BLaER1 treated with 17β-estradiol and CSF1 and Interleukin-3, amounts not matched to agents 10 nM and 100 nM (cell line): ENCODE results near the gene PICALM.
"Not testable (repeated sequence)": the region's sequence is repeated elsewhere in the genome, so short reads cannot be mapped to it uniquely, and the experiment has no call there.

Source experiments
- H3K27ac ChIP-seq, 11 experiments: shearing (Covaris generic); formaldehyde crosslinking; 2 replicates each; pipeline ENCODE4 v1.8.1; 2022
- H3K27me3 ChIP-seq, 11 experiments: shearing (Covaris generic); formaldehyde crosslinking; 2 replicates each; pipeline ENCODE4 v1.8.1; 2022
- H3K36me3 ChIP-seq, 11 experiments: shearing (Covaris generic); formaldehyde crosslinking; 2 replicates each; pipeline ENCODE4 v1.8.1; 2022
- H3K4me1 ChIP-seq, 10 experiments: shearing (Covaris generic); formaldehyde crosslinking; 2 replicates each; pipeline ENCODE4 v1.8.1; 2022
- H3K4me2 ChIP-seq, 11 experiments: shearing (Covaris generic); formaldehyde crosslinking; 2 replicates each; pipeline ENCODE4 v1.8.1; 2022
- H3K4me3 ChIP-seq, 10 experiments: shearing (Covaris generic); formaldehyde crosslinking; 2 replicates each; pipeline ENCODE4 v1.8.1; 2022
- H3K9ac ChIP-seq, 11 experiments: shearing (Covaris generic); formaldehyde crosslinking; 2 replicates each; pipeline ENCODE4 v1.8.1; 2022
- H3K9me3 ChIP-seq, 11 experiments: shearing (Covaris generic); formaldehyde crosslinking; replicated peaks in 1 of 11; 2 replicates each; pipeline ENCODE4 v1.8.1; 2022
- H4K20me1 ChIP-seq, 11 experiments: shearing (Covaris generic); formaldehyde crosslinking; 2 replicates each; pipeline ENCODE4 v1.8.1; 2022
- Cebpa-rat ChIP-seq, 11 experiments: shearing (Covaris generic); IDR thresholded peaks; 2 replicates each; pipeline ENCODE4 v1.8.1; 2022

The PICALM gene

DNA sequence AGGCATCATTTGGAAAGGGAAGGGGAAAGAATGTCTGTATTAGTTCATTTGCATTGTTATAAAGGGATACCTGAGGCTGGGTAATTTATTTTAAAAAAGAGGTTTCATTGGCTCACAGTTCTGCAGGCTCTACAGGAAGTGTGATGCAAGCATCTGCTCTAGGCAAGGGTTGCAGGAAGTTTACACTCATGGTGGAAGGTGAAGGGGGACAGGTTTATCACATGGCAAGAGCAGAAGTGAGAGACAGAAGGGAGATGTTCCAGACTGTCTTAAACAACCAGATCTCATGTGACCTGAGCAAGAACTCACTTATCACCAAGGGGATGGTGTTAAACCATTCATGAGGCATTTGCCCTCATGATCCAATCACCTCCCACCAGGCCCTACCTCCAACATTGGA is 123.1 kb downstream of the PICALM start:
- Histone ChIP-seq H3K4me3 (no peak overlapping the region), H3K36me3 (peaks cover 12 to 42% (median 23%) of the 10 kb centered on the region in 11 experiments; a peak in 18 of 22 replicates), H3K4me1 (peaks cover 0 to 61% (median 25%) of the 10 kb centered on the region in 10 experiments; a peak in 13 of 20 replicates), H3K4me2 (peak overlapping the region in 5 of 11 experiments; percentile 27 to 91 (median 68); a peak in 8 of 22 replicates), H4K20me1 (peaks cover 0 to 7% (median 0%) of the 10 kb centered on the region in 11 experiments; a peak in 1 of 22 replicates), H3K9ac (no peak overlapping the region), H3K9me3 (peaks cover 0 to 36% (median 30%) of the 10 kb centered on the region in 11 experiments; a peak in 19 of 22 replicates), H3K27ac (no peak overlapping the region), H3K27me3 (no peaks in the 10 kb centered on the region)
- TF ChIP-seq Cebpa-rat (IDR thresholded peaks at IDR 0.05): no peak

- peaks cover 0 to 4% (median 0%) of the 10 kb centered on the region in 11 experiments; a peak in 1 of 22 replicates for H4K20me1 ChIP-seq
- H3K9me3 ChIP-seq: peaks cover 0 to 36% (median 30%) of the 10 kb centered on the region in 11 experiments; a peak in 19 of 22 replicates
- H3K9ac ChIP-seq: no peak overlapping the region
- peaks cover 12 to 39% (median 23%) of the 10 kb centered on the region in 11 experiments; a peak in 18 of 22 replicates for H3K36me3 ChIP-seq
- H3K27me3 ChIP-seq: no peaks in the 10 kb centered on the region
- peak overlapping the region in 4 of 11 experiments; percentile 63 to 91 (median 78); a peak in 6 of 22 replicates for H3K4me2 ChIP-seq
- H3K4me1 ChIP-seq: peaks cover 0 to 56% (median 25%) of the 10 kb centered on the region in 10 experiments; a peak in 13 of 20 replicates
- no peak overlapping the region for H3K27ac ChIP-seq
- H3K4me3 ChIP-seq: no peak overlapping the region
- TF ChIP-seq Cebpa-rat (IDR thresholded peaks at IDR 0.05): no peak
Measured at GRCh38 chr11:85945296-85945695, 123.6 kb downstream of the PICALM start.

GRCh38 chr11:85941380-85941973 is 127.4 kb downstream of the PICALM start:
- Histone ChIP-seq H4K20me1 (no peaks in the 10 kb centered on the region), H3K27me3 (no peaks in the 10 kb centered on the region), H3K9me3 (peaks cover 18 to 54% (median 46%) of the 10 kb centered on the region in 11 experiments), H3K4me1 (peaks cover 0 to 31% (median 5%) of the 10 kb centered on the region in 10 experiments; a peak in 10 of 20 replicates), H3K27ac (no peak overlapping the region), H3K4me3 (no peak overlapping the region), H3K9ac (no peak overlapping the region), H3K4me2 (no peak overlapping the region), H3K36me3 (peaks cover 13 to 50% (median 25%) of the 10 kb centered on the region in 11 experiments; a peak in 19 of 22 replicates)
- no peak for TF ChIP-seq Cebpa-rat (IDR thresholded peaks at IDR 0.05)

GRCh38 chr11:85939099-85940015 is 129.5 kb downstream of the PICALM start:
- Histone ChIP-seq H3K36me3 (peaks cover 9 to 57% (median 29%) of the 10 kb centered on the region in 11 experiments; a peak in 18 of 22 replicates), H3K9ac (no peak overlapping the region), H4K20me1 (no peaks in the 10 kb centered on the region), H3K27me3 (no peaks in the 10 kb centered on the region), H3K27ac (no peak overlapping the region), H3K4me2 (0 out of 22 replicates have a peak overlapping the region, but pooled peaks of 1 of the 11 experiments have one; percentile 26), H3K9me3 (peaks cover 31 to 53% (median 44%) of the 10 kb centered on the region in 11 experiments), H3K4me1 (peaks cover 0 to 16% (median 0%) of the 10 kb centered on the region in 10 experiments; a peak in 4 of 20 replicates), H3K4me3 (no peak overlapping the region)
- TF ChIP-seq Cebpa-rat (IDR thresholded peaks at IDR 0.05): no peak

GRCh38 chr11:85937835-85938234 is 131.0 kb downstream of the PICALM start:
- no peak for TF ChIP-seq Cebpa-rat (IDR thresholded peaks at IDR 0.05)
- Histone ChIP-seq H3K4me2 (0 out of 22 replicates have a peak overlapping the region, but pooled peaks of 1 of the 11 experiments have one; percentile 3), H3K27me3 (no peaks in the 10 kb centered on the region), H3K27ac (no peak overlapping the region), H3K9ac (no peak overlapping the region), H3K4me1 (peaks cover 0 to 16% (median 0%) of the 10 kb centered on the region in 10 experiments; a peak in 4 of 20 replicates), H3K9me3 (peaks cover 31 to 43% (median 36%) of the 10 kb centered on the region in 11 experiments), H3K36me3 (peaks cover 0 to 42% (median 16%) of the 10 kb centered on the region in 11 experiments; a peak in 14 of 22 replicates), H3K4me3 (no peak overlapping the region), H4K20me1 (no peaks in the 10 kb centered on the region)

DNA sequence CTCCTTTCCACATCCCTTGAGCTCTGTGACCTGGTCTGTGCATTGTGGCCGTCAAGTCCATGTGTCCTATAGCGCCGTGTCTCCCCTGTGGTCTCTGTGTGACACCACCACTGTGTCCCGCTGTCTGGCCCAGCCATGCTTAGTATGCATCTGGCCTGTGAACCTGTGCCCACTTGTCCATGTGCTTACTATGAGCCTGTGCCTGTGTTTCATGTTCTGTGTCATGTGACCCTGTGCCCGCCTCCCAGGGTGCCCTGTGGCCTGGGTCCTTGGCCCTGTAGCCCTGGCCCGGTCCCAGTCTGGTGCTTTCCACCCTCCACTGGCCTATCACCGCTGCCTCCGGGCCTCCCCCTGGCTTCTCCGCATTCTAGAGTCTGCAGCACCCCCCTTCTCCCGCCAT is 133.1 kb downstream of the PICALM start:
- Histone ChIP-seq H4K20me1 (no peaks in the 10 kb centered on the region), H3K9ac (no peak overlapping the region), H3K27ac (no peak overlapping the region), H3K36me3 (peaks cover 0 to 42% (median 15%) of the 10 kb centered on the region in 11 experiments; a peak in 14 of 22 replicates), H3K4me1 (peaks cover 0 to 16% (median 0%) of the 10 kb centered on the region in 10 experiments; a peak in 4 of 20 replicates), H3K4me2 (no peak overlapping the region), H3K9me3 (peaks cover 30 to 39% (median 37%) of the 10 kb centered on the region in 11 experiments), H3K4me3 (no peak overlapping the region), H3K27me3 (no peaks in the 10 kb centered on the region)
- TF ChIP-seq Cebpa-rat (IDR thresholded peaks at IDR 0.05): no peak

DNA sequence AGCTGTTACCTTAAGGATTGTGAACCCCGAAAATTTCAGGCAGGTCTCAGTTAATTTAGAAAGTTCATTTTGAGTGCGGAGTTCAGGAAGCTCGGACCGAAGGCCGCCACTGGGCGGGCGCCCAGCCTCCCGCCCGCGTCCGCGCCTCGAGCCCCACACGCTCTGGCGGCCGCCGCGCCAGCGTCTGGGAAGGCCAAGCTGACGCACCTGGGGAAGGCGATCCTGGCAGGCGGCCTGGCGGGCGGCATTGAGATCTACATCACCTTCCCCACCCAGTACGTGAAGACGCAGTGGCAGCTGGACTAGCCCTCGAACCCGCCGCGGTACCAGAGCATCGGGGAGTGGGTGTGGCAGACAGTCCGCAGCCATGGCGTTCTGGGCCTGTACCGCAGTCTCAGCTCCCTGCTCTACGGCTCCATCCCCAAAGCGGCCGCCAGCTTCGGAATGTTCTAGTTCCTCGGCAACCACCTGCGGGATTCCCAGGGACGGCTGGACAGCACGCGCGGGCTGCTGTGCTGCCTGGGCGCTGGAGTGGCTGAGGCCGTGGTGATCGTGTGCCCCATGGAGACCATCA is 134.2 kb downstream of the PICALM start:
- no peak for TF ChIP-seq Cebpa-rat (IDR thresholded peaks at IDR 0.05)
- peaks cover 30 to 50% (median 39%) of the 10 kb centered on the region in 11 experiments for H3K9me3 ChIP-seq
- H4K20me1 ChIP-seq: no peaks in the 10 kb centered on the region
- H3K4me2 ChIP-seq: no peak overlapping the region
- no peak overlapping the region for H3K9ac ChIP-seq
- no peaks in the 10 kb centered on the region for H3K27me3 ChIP-seq
- H3K27ac ChIP-seq: no peak overlapping the region
- H3K36me3 ChIP-seq: peaks cover 0 to 42% (median 15%) of the 10 kb centered on the region in 11 experiments; a peak in 14 of 22 replicates
- peaks cover 0 to 9% (median 0%) of the 10 kb centered on the region in 10 experiments; a peak in 3 of 20 replicates for H3K4me1 ChIP-seq
- no peak overlapping the region for H3K4me3 ChIP-seq

- no peaks in the 10 kb centered on the region for H4K20me1 ChIP-seq
- H3K27ac ChIP-seq: no peak overlapping the region
- H3K9ac ChIP-seq: no peak overlapping the region
- no peaks in the 10 kb centered on the region for H3K4me1 ChIP-seq
- no peak for TF ChIP-seq Cebpa-rat (IDR thresholded peaks at IDR 0.05)
- H3K27me3 ChIP-seq: no peaks in the 10 kb centered on the region
- H3K9me3 ChIP-seq: peaks cover 15 to 34% (median 25%) of the 10 kb centered on the region in 11 experiments
- H3K4me3 ChIP-seq: no peak overlapping the region
- H3K36me3 ChIP-seq: peaks cover 0 to 15% (median 10%) of the 10 kb centered on the region in 11 experiments; a peak in 12 of 22 replicates
- H3K4me2 ChIP-seq: no peak overlapping the region
Measured at GRCh38 chr11:85930879-85931366, 138.0 kb downstream of the PICALM start.

DNA sequence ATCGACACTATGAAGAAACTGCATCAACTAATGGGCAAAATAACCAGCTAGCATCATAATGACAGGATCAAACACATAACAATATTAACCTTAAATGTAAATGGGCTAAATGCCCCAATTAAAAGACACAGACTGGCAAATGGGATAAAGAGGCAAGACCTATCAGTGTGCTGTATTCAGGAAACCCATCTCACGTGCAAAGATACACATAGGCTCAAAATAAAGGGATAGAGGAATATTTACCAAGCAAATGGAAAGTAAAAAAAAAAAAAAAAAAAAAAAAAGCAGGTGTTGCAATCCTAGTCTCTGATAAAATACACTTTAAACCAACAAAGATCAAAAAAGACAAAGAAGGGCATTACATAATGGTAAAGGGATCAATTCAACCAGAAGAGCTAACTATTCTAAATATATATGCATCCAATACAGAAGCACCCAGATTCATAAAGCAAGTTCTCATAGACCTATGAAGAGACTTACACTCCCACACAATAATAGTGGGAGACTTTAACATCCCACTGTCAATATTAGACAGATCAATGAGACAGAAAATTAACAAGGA is 142.2 kb downstream of the PICALM start:
- peaks cover 0 to 19% (median 9%) of the 10 kb centered on the region in 11 experiments; a peak in 14 of 22 replicates for H3K9me3 ChIP-seq
- not testable (repeated sequence) for H4K20me1 ChIP-seq, H3K4me2 ChIP-seq, H3K4me1 ChIP-seq, H3K27ac ChIP-seq, H3K9ac ChIP-seq, H3K4me3 ChIP-seq, H3K27me3 ChIP-seq
- peaks cover 0 to 11% (median 0%) of the 10 kb centered on the region in 11 experiments; a peak in 5 of 22 replicates for H3K36me3 ChIP-seq
